Measurements from ENCODE around the gene ERI2. TPM values are rescaled to one million over a fixed set of nuclear protein-coding genes. Genes with fewer than 3 reads are reported as not detected.

Gene ERI2
- total and polyA plus RNA-seq, 2 of the 13 experiments (the other 11 are each of a cell fraction or from before 2014, with no cell fraction given): 17.4 to 41.3 TPM

DNA sequence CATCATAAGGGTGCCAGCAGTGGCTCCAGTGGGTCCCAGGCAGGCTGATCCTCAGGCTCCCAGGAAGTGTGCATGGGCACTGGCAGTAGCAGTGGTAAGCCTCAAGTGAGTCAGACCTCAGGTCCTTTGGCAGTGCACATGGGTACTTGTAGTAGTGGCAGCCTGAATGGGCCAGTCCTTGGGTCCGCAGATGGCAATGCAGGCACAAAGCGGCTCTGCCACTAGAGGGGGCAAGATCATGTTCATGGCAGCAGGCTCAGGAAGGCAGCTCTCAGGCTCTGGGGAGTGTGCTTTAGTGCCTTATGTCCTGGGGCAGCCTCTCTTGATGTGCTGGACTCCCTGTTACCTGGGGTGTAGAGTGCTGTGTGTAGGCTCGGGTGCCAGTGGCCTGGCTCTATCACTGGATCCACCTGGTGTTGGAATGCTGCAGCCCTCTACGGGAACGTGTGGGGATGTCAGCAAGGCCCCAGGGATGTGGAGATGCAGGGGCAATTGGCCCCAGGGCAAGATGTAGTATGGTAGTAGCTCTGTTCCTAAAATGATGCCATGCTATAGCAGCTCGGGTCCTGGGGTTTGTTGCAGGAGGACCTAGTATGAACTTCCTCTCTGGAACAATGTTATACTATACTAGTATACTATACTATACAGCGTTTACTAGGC is 31.4 kb downstream of the ERI2 start (continued):
- TF ChIP-seq, protein P1, sequence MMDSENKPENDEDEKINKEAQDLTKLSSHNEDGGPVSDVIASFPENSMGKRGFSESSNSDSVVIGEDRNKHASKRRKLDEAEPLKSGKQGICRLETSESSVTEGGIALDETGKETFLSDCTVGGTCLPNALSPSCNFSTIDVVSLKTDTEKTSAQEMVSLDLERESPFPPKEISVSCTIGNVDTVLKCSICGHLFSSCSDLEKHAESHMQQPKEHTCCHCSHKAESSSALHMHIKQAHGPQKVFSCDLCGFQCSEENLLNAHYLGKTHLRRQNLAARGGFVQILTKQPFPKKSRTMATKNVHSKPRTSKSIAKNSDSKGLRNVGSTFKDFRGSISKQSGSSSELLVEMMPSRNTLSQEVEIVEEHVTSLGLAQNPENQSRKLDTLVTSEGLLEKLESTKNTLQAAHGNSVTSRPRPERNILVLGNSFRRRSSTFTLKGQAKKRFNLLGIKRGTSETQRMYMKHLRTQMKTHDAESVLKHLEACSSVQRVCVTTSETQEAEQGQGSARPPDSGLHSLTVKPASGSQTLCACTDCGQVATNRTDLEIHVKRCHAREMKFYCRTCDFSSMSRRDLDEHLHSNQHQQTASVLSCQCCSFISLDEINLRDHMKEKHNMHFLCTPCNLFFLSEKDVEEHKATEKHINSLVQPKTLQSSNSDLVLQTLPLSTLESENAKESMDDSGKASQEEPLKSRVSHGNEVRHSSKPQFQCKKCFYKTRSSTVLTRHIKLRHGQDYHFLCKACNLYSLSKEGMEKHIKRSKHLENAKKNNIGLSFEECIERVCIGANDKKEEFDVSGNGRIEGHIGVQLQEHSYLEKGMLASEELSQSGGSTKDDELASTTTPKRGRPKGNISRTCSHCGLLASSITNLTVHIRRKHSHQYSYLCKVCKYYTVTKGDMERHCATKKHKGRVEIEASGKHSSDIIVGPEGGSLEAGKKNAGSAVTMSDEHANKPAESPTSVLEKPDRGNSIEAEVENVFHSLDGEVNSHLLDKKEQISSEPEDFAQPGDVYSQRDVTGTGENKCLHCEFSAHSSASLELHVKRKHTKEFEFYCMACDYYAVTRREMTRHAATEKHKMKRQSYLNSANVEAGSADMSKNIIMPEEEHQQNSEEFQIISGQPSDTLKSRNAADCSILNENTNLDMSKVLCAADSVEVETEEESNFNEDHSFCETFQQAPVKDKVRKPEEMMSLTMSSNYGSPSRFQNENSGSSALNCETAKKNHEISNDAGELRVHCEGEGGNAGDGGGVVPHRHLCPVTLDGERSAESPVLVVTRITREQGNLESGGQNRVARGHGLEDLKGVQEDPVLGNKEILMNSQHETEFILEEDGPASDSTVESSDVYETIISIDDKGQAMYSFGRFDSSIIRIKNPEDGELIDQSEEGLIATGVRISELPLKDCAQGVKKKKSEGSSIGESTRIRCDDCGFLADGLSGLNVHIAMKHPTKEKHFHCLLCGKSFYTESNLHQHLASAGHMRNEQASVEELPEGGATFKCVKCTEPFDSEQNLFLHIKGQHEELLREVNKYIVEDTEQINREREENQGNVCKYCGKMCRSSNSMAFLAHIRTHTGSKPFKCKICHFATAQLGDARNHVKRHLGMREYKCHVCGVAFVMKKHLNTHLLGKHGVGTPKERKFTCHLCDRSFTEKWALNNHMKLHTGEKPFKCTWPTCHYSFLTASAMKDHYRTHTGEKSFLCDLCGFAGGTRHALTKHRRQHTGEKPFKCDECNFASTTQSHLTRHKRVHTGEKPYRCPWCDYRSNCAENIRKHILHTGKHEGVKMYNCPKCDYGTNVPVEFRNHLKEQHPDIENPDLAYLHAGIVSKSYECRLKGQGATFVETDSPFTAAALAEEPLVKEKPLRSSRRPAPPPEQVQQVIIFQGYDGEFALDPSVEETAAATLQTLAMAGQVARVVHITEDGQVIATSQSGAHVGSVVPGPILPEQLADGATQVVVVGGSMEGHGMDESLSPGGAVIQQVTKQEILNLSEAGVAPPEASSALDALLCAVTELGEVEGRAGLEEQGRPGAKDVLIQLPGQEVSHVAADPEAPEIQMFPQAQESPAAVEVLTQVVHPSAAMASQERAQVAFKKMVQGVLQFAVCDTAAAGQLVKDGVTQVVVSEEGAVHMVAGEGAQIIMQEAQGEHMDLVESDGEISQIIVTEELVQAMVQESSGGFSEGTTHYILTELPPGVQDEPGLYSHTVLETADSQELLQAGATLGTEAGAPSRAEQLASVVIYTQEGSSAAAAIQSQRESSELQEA (CRISPR knock-in tag; IDR thresholded peaks at IDR 0.05; ENCODE audit: not compliant biosample characterization): peak; percentile 51
- TF ChIP-seq ZNF274 (CRISPR knock-in tag; IDR thresholded peaks at IDR 0.05): peak; percentile 86
- TF ChIP-seq HMG20B (CRISPR knock-in tag; conservative IDR thresholded peaks at IDR 0.05): no peak
- TF ChIP-seq ZNF572 (CRISPR knock-in tag; IDR thresholded peaks at IDR 0.05): 0 out of 2 replicates have a peak, but pooled peaks have one; percentile 22
- TF ChIP-seq HDAC2 (CRISPR knock-in tag; IDR thresholded peaks at IDR 0.05): 0 out of 2 replicates have a peak, but pooled peaks have one; percentile 18
- TF ChIP-seq ZNF207 (IDR thresholded peaks at IDR 0.05; ENCODE audit: borderline replicate concordance): peak; percentile 13; the same call in 1 of the 2 replicates
- no peak for TF ChIP-seq ZNF282 (IDR thresholded peaks at IDR 0.05; ENCODE audit: partially characterized antibody)
- no peak for TF ChIP-seq MLLT10 (CRISPR knock-in tag; IDR thresholded peaks at IDR 0.05)
- TF ChIP-seq ZZZ3 (CRISPR knock-in tag; IDR thresholded peaks at IDR 0.05; ENCODE audit: borderline replicate concordance): 0 out of 2 replicates have a peak, but pooled peaks have one; percentile 30
- TF ChIP-seq ETV5 (CRISPR knock-in tag; IDR thresholded peaks at IDR 0.05; ENCODE audit: borderline replicate concordance): peak; percentile 50; the same call in 1 of the 2 replicates
- TF ChIP-seq NFYC (CRISPR knock-in tag; IDR thresholded peaks at IDR 0.05): no peak
- TF ChIP-seq STAG1 (CRISPR knock-in tag; IDR thresholded peaks at IDR 0.05): peak; percentile 88
- TF ChIP-seq ZNF878 (CRISPR knock-in tag; IDR thresholded peaks at IDR 0.05): no peak
- TF ChIP-seq NFE2 (CRISPR knock-in tag; IDR thresholded peaks at IDR 0.05): no peak
- TF ChIP-seq FOXA1 (IDR thresholded peaks at IDR 0.05): no peak
- peak; percentile 27; the same call in 1 of the 2 replicates for TF ChIP-seq FOXA1 (CRISPR knock-in tag; IDR thresholded peaks at IDR 0.05)
- TF ChIP-seq ASH2L (IDR thresholded peaks at IDR 0.05; ENCODE audit: insufficient read length, low read depth, low read length): no peak
- TF ChIP-seq, protein P2, sequence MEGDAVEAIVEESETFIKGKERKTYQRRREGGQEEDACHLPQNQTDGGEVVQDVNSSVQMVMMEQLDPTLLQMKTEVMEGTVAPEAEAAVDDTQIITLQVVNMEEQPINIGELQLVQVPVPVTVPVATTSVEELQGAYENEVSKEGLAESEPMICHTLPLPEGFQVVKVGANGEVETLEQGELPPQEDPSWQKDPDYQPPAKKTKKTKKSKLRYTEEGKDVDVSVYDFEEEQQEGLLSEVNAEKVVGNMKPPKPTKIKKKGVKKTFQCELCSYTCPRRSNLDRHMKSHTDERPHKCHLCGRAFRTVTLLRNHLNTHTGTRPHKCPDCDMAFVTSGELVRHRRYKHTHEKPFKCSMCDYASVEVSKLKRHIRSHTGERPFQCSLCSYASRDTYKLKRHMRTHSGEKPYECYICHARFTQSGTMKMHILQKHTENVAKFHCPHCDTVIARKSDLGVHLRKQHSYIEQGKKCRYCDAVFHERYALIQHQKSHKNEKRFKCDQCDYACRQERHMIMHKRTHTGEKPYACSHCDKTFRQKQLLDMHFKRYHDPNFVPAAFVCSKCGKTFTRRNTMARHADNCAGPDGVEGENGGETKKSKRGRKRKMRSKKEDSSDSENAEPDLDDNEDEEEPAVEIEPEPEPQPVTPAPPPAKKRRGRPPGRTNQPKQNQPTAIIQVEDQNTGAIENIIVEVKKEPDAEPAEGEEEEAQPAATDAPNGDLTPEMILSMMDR (CRISPR knock-in tag; IDR thresholded peaks at IDR 0.05): peak; percentile 97
- 0 out of 2 replicates have a peak, but pooled peaks have one; percentile 42 for TF ChIP-seq MYC (CRISPR knock-in tag; IDR thresholded peaks at IDR 0.05; ENCODE audit: borderline replicate concordance)
- TF ChIP-seq, protein P3, sequence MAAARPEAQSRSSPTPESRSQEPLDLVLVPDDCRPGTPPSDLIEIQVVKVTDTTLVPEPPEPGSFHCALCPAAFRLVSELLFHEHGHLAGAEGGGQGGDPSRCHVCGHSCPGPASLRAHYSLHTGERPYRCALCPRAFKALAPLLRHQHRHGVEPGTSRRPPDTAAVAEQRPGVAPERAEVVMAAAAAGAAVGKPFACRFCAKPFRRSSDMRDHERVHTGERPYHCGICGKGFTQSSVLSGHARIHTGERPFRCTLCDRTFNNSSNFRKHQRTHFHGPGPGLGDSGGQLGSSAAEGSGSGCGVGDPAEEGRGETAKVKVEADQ (CRISPR knock-in tag; IDR thresholded peaks at IDR 0.05; ENCODE audit: borderline replicate concordance): 0 out of 2 replicates have a peak, but pooled peaks have one; percentile 61

Measured in HepG2 (cell line).